ENCODE results near the gene RAD51B. TPM values are rescaled to one million over a fixed set of nuclear protein-coding genes. Genes with fewer than 3 reads are reported as not detected.

RAD51B gene
- total RNA-seq, 1 experiment from 2014 or later: 16.7 TPM

GRCh38 chr14:68417009-68417650, 597.6 kb downstream of the RAD51B start:
- Mint-ChIP-seq H3K36me3 (ENCODE audit: insufficient read depth in 1 of 3, low read depth in 3 of 3) (no peaks in the 10 kb centered on the region), H3K4me3 (no peak overlapping the region), H3K4me1 (peaks cover 22 to 29% of the 10 kb centered on the region in 2 experiments), H3K9me3 (no peaks in the 10 kb centered on the region), H3K27ac (no peak overlapping the region; a peak in 1 of 7 replicates), H3K27me3 (ENCODE audit: low read depth) (peaks cover 2% of the 10 kb centered on the region)
- Histone ChIP-seq H3K79me1 (ENCODE audit: insufficient read depth, low read depth, low read length, poor library complexity, severe bottlenecking) (no peaks in the 10 kb centered on the region), H4K5ac (ENCODE audit: insufficient read length, low read depth, low read length) (no peak overlapping the region), H4K91ac (ENCODE audit: insufficient read length, low read depth, low read length) (no peak overlapping the region), H2BK120ac (ENCODE audit: low read depth, low read length, poor library complexity, severe bottlenecking) (no peak overlapping the region), H3K56ac (ENCODE audit: insufficient read length, low read depth, low read length) (no peak overlapping the region), H3K4ac (ENCODE audit: low read depth, low read length) (no peak overlapping the region), H3K79me2 (ENCODE audit: insufficient read depth, low read length) (no peaks in the 10 kb centered on the region), H3K27me3 (ENCODE audit: insufficient read depth, low read length) (no peaks in the 10 kb centered on the region), H4K20me1 (ENCODE audit: control insufficient read depth, insufficient read depth, insufficient read length) (no peaks in the 10 kb centered on the region), H3K27ac (ENCODE audit: insufficient read length, low read depth, low read length) (no peak overlapping the region), H2BK15ac (ENCODE audit: low read depth, low read length) (no peak overlapping the region), H3T11ph (ENCODE audit: low read length) (no peak overlapping the region), H3K9me3 (ENCODE audit: control insufficient read depth, low read depth, low read length) (no peaks in the 10 kb centered on the region), H3K23me2 (ENCODE audit: insufficient read length, low read depth, low read length, poor library complexity, severe bottlenecking) (no peaks in the 10 kb centered on the region), H4K8ac (replicated peaks; ENCODE audit: insufficient read length, low read depth, low read length) (no peak overlapping the region), H2AK5ac (ENCODE audit: insufficient read length, low read length) (no peak overlapping the region), H2BK12ac (ENCODE audit: insufficient read length, low read depth, low read length) (no peak overlapping the region), H2AFZ (ENCODE audit: low read length) (no peak overlapping the region), H3K23ac (ENCODE audit: insufficient read length, low read depth, low read length) (no peak overlapping the region), H3K18ac (ENCODE audit: insufficient read length, low read depth, low read length) (no peak overlapping the region), H3K14ac (ENCODE audit: insufficient read depth, low read length) (no peak overlapping the region), H2BK20ac (ENCODE audit: low read depth, low read length, poor library complexity, severe bottlenecking) (no peak overlapping the region), H3K4me2 (ENCODE audit: insufficient read depth, insufficient read length, low read length) (no peak overlapping the region), H2BK5ac (ENCODE audit: insufficient read length, low read length) (no peak overlapping the region), H3K9ac (ENCODE audit: extremely low read depth, insufficient read length, low read length) (no peak overlapping the region), H3K4me1 (ENCODE audit: insufficient read depth, low read length) (no peaks in the 10 kb centered on the region; the same call in 1 of the 2 replicates)
- WGBS (ENCODE audit: extremely low coverage, insufficient read length, low lambda C conversion rate): no CpG with 5 or more reads among the region's 5 CpGs
- no peak for TF ChIP-seq CTCF (conservative IDR thresholded peaks at IDR 0.05)
- no peak for DNase-seq
